GM21529 (cell line): ENCODE measurements around the gene PPOX.

Experiments
- ATAC-seq: cut with Tn5 transposase; IDR thresholded peaks from one replicate; pipeline ENCODE4 v1.9.1; 2021; ENCODE audit not compliant: unreplicated experiment

PPOX gene

DNA sequence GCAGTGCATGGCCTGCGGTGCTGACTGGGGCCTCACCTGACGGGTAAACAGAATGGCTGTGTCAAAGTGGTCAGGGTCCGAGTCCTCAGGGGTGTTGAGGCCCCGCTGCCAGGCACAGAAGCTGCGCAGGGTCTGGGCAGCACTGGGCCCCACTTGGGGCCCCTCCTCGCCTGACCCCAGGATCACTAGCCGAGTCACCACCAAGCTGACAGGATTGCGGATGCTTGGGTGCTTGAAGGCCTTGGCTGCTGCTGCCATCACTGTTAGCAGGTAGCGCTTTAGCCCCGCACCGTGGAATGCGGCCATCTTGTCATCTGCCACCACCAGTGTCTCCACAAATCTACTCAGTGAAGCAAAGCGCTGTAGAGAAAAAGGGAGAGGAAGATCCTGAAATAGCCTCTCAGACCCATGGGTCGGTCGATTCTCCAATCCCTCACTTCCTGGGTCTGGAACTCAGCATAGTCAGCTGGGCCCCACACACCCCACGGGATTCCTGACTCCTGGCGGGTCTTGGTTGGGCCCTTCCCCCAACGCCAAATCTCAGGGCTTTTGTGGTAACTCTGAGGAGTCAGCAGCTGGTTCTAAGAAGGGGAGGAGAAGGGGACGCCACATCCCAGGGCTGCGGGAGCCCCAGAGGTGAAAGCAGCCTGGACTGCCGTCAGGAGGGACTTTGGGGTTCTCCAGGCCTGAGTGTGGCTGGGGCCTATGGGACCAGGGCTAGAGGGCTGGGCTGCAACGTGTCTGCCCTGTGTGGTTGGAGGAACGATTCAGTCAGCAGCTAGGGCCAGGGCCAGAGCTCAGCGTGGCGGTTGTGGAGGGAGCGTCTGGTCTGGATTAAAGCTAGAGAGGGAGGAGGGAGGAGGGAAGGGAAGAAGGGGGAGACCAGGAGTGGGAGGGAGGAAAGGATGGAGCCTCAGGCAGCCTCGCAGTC, 30.6 kb downstream of the PPOX start:
- no peak for ATAC-seq

DNA sequence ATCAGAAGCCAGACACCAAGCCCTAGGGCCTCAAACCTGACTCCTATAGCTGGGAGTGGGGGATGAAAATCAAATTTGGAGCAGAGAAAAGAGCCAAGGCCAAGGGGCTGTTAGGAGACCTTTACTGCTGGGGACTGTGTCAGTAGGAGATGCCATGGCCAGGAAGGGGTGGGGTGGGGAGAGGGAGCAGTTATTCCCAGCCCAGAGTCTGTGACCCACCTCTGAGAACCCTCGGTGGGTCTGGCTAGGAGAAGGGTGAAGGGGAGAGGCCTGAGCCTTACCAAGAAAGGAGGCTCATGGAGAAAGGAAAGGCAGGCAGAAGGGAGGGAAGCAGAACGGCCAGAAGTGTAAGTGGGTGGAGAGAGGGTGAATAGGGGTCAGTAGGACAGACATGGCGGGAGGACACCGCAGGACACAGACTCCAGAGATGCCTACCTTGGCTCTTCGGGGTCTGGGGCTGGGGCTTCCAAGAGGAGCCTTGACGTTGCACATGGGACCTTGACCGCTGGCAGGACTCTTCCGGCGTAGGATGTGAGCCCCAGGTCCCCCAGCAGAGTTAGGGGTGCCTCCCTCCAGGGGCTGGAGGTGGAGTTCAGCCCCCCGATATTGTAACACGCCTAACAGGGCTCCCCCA, 31.5 kb downstream of the PPOX start:
- ATAC-seq: no peak

DNA sequence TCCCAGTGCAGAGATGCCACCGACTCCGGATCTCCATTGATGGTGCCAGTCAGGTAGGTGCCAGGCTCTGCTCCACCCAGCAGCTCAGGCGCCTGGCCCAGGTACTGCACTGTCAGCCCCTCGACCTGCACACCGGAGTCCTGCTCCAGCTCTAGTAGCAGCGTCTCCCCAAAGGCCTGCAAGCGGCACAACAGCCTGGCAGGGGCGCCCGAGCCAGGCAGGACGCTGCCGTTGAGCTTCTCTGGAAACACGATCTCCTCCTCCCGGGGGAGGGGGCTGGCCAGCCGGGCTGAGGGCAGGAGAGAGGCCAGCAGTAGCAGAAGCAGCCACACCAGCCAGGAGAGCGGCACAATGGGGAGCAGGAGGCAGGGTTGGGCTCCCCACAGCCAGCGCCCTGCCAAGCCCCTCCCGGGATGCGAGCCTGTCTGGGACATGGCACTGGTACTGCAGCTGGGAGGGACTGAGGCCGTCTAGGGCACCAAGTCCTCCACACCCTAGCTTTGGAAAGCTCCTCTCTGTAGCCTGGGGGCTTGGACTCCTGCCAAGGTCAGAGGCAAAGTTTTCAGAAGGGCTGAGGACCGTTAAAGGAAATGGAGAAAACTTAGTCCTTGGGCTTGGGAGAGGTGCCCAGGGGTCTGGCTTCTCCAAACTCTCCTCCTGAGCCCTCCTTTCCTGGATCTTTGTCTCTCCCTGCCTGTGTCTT, 32.1 kb downstream of the PPOX start:
- ATAC-seq: no peak

DNA sequence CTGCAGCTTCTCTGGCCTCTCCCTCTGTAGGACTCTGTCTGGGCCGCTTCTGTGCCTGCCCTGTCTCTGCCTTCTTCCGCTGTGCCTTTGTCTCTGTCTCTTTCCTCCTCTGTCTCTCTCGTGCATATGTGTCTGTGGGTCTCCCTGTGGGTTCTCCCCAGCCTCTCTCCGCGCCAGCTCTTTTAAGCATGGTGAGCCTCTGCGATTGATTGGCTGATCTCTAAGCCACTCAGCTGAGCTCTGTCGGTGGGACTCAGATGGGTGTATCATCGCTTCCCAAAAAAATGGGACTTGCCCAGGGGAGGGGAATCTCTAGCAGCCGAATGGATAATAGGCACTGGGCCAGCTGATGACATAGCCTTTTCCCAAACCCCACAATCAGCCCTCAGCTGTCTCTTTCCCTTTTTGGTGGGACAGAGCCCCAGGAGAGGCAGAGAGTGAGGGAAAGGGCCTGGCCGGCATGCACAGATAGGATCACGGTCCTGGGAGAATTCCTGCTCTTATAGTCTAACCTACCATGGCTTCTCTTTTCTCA, 32.7 kb downstream of the PPOX start, which contains the start of gene ADAMTS4:
Gene ADAMTS4, minus strand, starts transcription at position 158 of the 535 bp plus-strand sequence. CDS start 427 bp downstream, outside the sequence.
- no peak for ATAC-seq

DNA sequence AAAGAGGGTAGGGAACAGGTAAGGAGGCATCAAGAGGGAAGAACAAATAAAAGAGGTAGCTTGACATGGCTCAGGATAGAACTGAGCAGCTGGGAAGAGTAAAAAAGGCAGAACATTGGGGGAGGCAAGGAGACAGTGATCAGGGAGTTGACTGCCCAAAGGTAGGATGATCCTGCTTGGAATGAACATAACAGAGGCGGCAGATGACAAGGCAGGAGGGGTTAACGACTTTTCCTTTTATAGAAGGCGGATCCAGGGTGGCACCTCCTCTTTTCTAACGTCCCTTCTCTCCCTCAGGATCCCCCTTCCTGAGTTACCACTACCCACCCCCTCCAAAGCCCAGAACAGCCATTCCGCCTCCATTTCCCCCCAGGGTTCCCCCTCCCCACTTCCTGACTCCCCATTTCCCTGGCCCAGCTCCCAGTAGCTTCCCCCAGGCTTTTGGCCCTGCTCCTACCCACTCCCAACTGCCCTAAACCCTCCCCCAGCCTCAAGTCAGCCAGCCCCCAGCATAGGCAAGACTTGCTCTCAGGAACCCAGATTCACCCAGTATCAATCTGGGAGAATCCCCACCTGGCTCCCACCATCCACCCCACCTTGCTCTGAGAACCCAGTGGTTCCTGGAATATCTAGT, 33.4 kb downstream of the PPOX start:
- no peak for ATAC-seq

DNA sequence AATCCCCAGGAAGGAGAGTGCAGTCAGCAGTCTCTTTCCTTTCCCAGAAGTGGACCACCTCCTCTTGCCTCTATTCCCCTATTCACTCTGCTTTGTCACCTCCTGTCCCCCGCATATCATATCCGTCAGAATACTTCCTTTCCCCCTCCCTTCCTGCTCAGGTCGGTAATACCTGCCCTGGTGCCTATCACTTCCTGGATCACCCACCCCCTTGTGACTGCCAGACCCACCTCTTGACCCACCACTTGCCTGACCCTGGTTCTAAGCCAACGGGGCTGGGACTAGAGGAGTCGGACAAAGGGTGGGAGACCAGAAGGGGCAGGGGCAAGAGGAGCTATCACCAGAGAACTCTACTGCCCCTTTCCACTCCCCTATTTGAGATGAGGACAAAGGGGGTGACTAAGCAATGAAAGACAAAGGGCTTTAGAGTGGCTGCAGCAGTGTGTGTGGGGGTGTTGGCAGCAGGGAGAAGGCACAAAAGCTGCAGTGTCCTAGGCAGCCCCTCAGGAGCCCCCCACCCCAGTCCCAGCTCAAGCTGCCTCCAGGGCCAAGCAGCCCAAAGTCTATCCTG, 34.3 kb downstream of the PPOX start:
- no peak for ATAC-seq

DNA sequence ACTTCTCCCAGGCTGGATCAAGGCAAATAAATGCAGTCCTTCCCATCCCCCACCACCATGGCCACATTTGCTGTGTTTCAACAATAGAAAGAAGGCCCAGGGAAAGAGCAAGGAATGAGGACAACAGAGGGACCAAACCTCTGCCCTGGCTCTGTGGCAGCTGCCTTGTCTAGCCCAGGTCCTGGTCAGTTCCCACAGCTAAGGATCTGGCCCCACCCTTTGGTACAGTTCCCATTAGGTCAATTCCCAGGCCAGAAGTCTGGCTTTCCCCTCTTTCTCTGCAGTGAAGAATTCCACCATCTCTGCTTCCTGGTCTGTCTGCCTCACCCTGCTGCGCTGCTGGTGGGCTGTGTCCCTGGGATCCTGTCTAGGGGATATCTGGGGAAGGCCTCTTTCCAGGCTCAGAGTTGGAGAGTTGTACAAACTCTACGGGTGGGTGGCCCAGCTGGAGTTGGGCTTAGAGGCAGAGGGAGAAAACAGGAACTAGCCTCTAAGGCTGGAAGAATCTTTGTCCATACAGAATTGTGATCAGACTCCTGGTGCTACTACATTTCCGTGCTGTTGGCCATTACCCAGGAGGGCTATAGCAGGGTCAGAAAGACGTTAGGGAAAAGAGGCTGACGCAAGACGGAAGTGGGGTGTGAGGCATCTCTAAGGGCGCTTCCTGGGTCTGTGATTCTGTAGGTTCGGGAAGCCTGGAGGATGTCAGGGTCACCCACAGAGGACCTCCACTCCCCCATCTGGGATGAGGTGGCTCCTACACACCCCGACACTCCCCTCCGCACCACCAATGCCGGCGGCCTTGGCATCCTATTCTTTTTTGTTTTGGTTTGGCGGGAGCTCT, 35.0 kb downstream of the PPOX start:
- ATAC-seq: no peak

DNA sequence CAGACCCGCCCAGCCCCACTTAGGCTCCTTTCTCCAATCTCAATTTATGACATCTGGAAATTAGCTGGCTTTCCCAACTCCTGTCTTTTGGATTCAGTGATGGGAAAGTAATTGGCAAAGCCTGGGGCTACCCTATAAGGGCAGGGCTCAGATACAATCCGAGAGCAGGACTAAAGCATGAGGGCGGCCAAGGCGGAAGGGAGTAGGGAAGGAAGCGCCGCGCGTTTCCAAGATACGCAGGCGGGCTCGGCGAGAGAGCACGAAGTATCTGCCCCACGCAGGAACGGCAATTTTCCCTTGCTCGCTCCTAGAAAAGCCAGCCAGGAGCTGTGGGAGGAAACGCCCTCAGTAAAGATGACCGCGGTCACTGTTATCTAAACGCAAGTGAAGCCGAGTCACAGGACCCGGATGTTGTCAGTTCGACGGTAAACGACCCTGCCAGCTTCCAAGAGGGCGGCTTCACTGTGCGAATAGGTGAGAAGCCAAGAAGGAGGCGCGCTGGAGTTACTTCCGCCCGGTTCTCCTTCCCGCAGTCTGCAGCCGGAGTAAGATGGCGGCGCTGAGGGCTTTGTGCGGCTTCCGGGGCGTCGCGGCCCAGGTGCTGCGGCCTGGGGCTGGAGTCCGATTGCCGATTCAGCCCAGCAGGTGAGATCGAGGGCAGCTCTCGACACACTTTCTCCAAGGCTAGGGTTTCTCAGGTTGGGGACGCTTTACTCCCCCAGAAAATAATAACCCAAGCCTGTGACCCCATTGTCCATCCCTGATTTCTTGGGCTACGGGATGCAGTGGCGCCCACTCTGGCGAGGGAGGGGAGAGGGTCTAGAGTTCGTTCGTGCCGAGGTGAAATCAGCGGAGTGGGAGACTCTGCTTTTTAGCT, 35.8 kb downstream of the PPOX start, which contains the start of gene NDUFS2:
Gene NDUFS2, plus strand, starts transcription at position 532 of the 877 bp plus-strand sequence. Its CDS starts 19 bp downstream, at position 551.
- peak; percentile 97 for ATAC-seq

DNA sequence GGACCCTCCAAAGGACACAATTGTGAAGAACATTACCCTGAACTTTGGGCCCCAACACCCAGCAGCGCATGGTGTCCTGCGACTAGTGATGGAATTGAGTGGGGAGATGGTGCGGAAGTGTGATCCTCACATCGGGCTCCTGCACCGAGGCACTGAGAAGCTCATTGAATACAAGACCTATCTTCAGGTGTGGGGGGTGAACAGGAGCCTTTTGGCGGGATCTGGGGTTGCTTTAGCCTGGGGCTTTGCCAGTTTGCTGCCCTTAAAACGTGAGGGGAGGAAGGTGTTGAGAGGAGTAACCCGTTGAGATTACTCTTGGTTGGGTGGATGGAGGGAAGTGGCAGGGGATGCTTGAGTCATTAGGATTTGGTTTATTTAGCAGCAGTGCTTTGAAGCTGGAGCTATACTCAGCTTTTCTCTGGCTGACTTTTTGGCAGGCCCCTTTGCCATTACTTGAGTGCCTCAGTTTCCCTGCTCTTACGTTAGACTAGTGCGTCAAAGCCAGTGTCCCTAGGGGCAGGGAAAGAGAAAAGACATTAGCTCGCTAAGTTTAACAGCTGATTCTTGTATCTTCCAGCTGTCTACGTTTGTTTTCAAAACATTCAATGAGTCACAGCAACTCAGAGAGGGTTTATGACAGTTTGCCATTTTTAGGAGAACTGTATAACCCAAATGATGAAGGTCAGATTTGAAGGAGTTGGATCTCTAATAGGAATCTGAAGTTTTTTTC, 40.4 kb downstream of the PPOX start:
- no peak for ATAC-seq

DNA sequence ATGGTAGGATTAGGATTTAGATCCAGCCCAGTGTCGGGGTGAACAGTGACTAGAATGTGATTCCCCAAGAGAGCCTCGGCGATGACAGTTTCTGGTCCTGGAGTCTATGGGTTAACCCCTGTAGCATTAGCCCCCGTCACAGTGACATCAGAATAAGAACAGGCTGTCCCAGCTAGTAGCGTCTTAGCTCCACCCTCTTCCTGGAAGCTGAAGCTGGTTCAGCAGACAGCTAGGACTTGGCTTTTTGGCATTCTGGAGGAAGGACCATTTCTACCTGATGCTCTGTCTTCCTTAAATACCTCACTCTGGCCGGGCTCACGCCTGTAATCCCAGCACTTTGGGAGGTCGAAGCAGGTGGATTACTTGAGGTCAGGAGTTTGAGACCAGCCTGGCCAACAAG, 40.9 kb downstream of the PPOX start:
- no peak for ATAC-seq

DNA sequence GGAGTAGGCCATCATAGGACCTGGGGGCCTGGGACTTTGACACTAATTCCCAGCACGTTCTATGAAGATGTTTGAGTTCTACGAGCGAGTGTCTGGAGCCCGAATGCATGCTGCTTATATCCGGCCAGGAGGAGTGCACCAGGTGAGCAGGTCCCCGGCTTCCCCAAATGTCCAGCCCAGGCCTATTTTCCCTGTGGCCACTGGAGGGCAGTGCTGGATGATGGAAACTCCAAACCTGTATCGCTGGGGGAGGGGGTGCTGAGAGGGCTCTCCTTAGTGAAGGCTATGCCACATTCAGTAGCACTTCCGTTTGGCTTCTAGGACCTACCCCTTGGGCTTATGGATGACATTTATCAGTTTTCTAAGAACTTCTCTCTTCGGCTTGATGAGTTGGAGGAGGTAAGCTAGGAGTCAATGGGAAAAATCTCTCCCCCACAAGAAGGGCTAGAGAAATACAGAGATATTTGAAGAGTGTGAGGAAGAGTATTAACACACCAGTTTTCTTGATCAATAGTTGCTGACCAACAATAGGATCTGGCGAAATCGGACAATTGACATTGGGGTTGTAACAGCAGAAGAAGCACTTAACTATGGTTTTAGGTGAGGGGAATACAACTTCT, 43.7 kb downstream of the PPOX start:
- no peak for ATAC-seq

DNA sequence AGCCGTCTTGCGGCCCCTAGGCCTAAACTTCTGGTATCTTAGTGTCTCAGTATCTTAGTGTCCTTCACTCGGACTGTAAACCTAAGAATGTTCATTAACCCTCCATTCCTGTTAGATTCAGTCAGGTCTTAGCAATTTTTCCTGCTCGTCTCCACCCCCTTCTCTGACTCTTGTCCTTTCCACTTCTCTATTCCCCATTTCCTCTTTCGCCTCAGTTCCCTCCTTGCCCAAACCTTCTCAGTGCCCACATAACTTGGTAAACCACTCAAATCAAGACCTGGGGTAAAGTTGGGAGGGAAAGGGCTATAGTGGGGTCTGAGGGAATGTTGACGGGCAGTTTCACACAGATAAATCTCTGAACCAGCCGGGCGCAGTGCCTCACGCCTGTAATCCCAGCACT, 48.1 kb downstream of the PPOX start:
- no peak for ATAC-seq

DNA sequence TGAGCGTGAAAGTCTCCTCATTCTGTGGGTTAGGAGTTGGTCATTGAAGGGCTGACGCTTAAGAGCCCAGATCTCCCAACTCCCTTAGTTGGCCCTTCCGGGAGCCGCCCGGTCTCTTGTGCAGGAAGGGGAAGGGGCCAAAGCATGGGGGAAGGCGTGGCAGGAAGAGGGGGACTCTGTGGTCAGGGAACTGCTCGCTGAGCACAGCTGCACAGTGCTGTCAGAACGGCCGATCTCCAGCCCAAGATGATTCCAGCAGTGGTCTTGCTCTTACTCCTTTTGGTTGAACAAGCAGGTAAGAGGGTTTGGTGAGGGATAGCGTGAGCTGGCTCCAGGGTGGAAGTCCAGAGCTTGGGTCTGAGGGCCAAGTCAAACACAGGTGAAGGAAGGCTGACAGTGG, 48.9 kb downstream of the PPOX start, which contains the start of gene FCER1G:
Gene FCER1G, plus strand, starts transcription at position 220 of the 400 bp plus-strand sequence. Its CDS starts 27 bp downstream, at position 247.
- no peak for ATAC-seq

DNA sequence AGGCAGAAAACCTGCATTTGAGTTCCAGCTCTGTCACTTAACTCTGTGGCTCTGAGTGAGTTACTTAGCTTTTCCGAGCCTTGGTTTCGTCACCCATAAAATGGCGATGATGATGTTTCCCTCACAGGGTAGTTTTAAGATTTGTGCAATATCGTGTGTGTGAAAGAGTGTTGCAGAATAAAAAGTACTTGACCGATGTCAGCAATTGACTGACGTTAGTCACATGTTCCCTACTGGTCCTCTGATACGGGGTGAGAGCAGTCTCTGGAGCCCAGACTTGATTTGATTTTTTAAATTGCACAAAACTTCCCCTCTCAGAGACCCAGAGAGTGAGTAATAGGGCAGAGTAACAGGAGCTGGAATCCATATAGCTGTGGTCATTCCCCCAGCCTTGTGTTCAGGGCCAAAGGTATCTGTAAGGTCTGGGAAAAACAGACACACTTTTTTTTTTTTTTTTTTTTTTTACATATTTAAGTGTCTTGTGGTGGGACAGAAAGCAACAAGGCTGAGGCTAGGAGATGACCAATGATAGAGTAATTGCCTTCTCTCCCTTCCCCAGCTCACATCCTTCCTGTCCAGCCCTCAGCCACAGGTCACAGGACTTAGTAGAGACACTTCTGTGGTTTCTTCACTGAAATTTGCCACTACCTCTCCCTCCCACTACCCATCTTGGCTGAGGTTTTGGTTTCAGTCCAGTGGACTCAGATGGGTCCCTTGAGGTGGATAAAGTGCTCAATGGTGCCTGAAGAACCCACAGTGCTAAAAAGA, 50.9 kb downstream of the PPOX start:
- peak; percentile 92 for ATAC-seq

DNA sequence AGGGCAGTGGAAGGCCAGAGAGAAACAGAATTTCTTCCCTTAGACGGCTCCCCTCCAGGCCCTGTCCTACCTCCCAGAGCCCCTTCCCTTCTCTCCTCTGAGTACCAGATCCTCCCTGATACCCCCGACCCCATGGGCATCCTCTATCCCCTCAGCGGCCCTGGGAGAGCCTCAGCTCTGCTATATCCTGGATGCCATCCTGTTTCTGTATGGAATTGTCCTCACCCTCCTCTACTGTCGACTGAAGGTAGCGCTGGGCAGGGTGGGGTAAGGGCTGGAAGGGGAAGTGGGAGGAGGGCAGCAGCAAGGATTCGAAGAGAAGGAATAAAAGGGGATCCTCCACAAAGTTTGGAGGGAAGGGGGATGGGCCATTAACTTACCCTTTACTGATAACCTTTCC, 51.6 kb downstream of the PPOX start:
- no peak for ATAC-seq

DNA sequence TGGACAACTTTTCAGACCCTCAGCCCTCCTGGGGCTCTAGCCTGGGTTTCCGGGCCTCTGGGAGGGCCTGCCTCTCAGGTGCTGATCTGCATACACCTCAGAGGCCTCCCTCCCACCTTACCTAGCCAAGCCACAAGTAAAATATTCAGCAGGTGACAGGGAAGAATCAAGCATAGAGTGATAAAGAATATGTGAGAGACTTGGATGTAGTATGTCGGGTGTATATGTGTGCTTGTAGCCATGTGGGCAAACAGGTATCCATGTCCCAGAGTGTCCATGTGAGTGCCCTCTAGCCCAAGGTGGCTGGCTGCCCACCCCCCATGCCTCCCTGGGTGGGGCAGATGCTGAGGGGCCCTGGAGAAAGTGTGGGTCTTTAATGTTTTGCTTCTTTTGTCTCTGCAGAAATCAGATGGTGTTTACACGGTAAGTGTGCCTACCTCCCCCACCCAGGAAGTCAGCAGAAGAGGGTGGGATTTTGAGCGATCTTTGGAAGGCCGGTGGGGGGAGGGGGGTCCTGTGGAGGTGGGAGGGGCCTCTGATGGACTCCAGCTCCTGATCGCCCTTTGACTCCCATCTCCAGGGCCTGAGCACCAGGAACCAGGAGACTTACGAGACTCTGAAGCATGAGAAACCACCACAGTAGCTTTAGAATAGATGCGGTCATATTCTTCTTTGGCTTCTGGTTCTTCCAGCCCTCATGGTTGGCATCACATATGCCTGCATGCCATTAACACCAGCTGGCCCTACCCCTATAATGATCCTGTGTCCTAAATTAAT, 52.3 kb downstream of the PPOX start:
- no peak for ATAC-seq
